Bronchial epithelial cell (primary cell): ENCODE data around the gene SAMD13. TPM values are rescaled to one million over a fixed set of nuclear protein-coding genes. Genes with fewer than 3 reads are reported as not detected.

ENCODE experiments used
- total RNA-seq: library from RNA; depleted of rRNA; stranded (reverse); fragments of >200 nt; gene quantifications from 2 replicates; pipeline ENCODE4 v1.2.1, GENCODE V29; 2014

The SAMD13 gene
- total RNA-seq, 1 donor from 2014 or later, result 0.26 TPM

Other genes with a start within 250 kb of the SAMD13 start
- 2.1 and 4.5 TPM in 2 replicates for gene PRKACB, start 157.4 kb upstream of the SAMD13 start, total RNA-seq
- gene DNASE2B, start 96.8 kb downstream of the SAMD13 start, total RNA-seq, result not detected in 2 replicates
- 31.6 and 41.5 TPM in 2 replicates for gene RPF1, start 177.6 kb downstream of the SAMD13 start, total RNA-seq
- gene SPATA1, start 204.7 kb downstream of the SAMD13 start, total RNA-seq, result 0.26 and 0.38 TPM in 2 replicates
- 8.4 and 14.5 TPM in 2 replicates for gene GNG5, start 204.9 kb downstream of the SAMD13 start, total RNA-seq